H9 (cell line): ENCODE data around the gene PNPLA1. TPM values are rescaled to one million over a fixed set of nuclear protein-coding genes. Genes with fewer than 3 reads are reported as not detected.

Experiments used
- DNase-seq: peaks from one replicate; pipeline ENCODE4 v3.0.0-alpha.2; 2017
- H2AFZ ChIP-seq: one replicate; pipeline ENCODE4 v1.6.1; 2013; ENCODE audit warnings: mild to moderate bottlenecking, low read length, control low read depth, moderate library complexity
- H2AK5ac ChIP-seq: 2 replicates; pipeline ENCODE4 v1.6.1; 2013; ENCODE audit warnings: low read length, control low read depth, mixed read lengths; ENCODE audit not compliant: insufficient read length
- H2BK120ac ChIP-seq: one replicate; pipeline ENCODE4 v1.6.1; 2013; ENCODE audit warnings: low read depth, mild to moderate bottlenecking, low read length, control low read depth, inconsistent platforms; ENCODE audit not compliant: poor library complexity, severe bottlenecking
- H2BK12ac ChIP-seq: 2 replicates; pipeline ENCODE4 v1.6.1; 2013; ENCODE audit warnings: low read length, control low read depth, mixed read lengths, low read depth; ENCODE audit not compliant: insufficient read length
- H2BK15ac ChIP-seq: 2 replicates; pipeline ENCODE4 v1.6.1; 2013; ENCODE audit warnings: low read depth, low read length, control low read depth
- H2BK20ac ChIP-seq: one replicate; pipeline ENCODE4 v1.6.1; 2013; ENCODE audit warnings: low read depth, mild to moderate bottlenecking, low read length, control low read depth, inconsistent platforms; ENCODE audit not compliant: poor library complexity, severe bottlenecking
- H2BK5ac ChIP-seq: 2 replicates; pipeline ENCODE4 v1.6.1; 2013; ENCODE audit warnings: low read length, control low read depth, mixed read lengths; ENCODE audit not compliant: insufficient read length
- H3K14ac ChIP-seq: 2 replicates; pipeline ENCODE4 v1.6.1; 2013; ENCODE audit warnings: low read length, control low read depth; ENCODE audit not compliant: insufficient read depth
- H3K18ac ChIP-seq: 2 replicates; pipeline ENCODE4 v1.6.1; 2013; ENCODE audit warnings: low read depth, mild to moderate bottlenecking, mixed read lengths, low read length, control low read depth; ENCODE audit not compliant: insufficient read length
- H3K23ac ChIP-seq: 2 replicates; pipeline ENCODE4 v1.6.1; 2013; ENCODE audit warnings: low read length, control low read depth, mixed read lengths, low read depth; ENCODE audit not compliant: insufficient read length
- H3K23me2 ChIP-seq: 2 replicates; pipeline ENCODE4 v1.6.1; 2013; ENCODE audit warnings: low read depth, mild to moderate bottlenecking, mixed read lengths, low read length, control low read depth; ENCODE audit not compliant: insufficient read length, poor library complexity, severe bottlenecking
- H3K27ac ChIP-seq: 2 replicates; pipeline ENCODE4 v1.5.1; 2013; ENCODE audit warnings: low read length, control low read depth, mixed read lengths, low read depth; ENCODE audit not compliant: insufficient read length
- H3K27me3 ChIP-seq: 2 replicates; pipeline ENCODE4 v1.6.1; 2013; ENCODE audit warnings: low read length, control low read depth, inconsistent platforms; ENCODE audit not compliant: insufficient read depth
- H3K4ac ChIP-seq: 2 replicates; pipeline ENCODE4 v1.6.1; 2013; ENCODE audit warnings: low read depth, mild to moderate bottlenecking, control low read depth, inconsistent platforms, low read length, moderate library complexity
- H3K4me1 ChIP-seq: 2 replicates; pipeline ENCODE4 v1.6.1; 2013; ENCODE audit warnings: low read length, control low read depth, inconsistent platforms; ENCODE audit not compliant: insufficient read depth
- H3K4me2 ChIP-seq: 2 replicates; pipeline ENCODE4 v1.6.1; 2013; ENCODE audit warnings: low read length, control low read depth, mixed read lengths; ENCODE audit not compliant: insufficient read length, insufficient read depth
- H3K56ac ChIP-seq: 2 replicates; pipeline ENCODE4 v1.6.1; 2013; ENCODE audit warnings: low read depth, mild to moderate bottlenecking, mixed read lengths, low read length, control low read depth; ENCODE audit not compliant: insufficient read length
- H3K79me1 ChIP-seq: 2 replicates; pipeline ENCODE4 v1.6.1; 2013; ENCODE audit warnings: low read depth, mild to moderate bottlenecking, moderate library complexity, low read length, control low read depth, inconsistent platforms; ENCODE audit not compliant: insufficient read depth, poor library complexity, severe bottlenecking
- H3K79me2 ChIP-seq: 2 replicates; pipeline ENCODE4 v1.6.1; 2013; ENCODE audit warnings: low read length, control low read depth, inconsistent platforms; ENCODE audit not compliant: insufficient read depth
- H3K9ac ChIP-seq: 2 replicates; pipeline ENCODE4 v1.6.1; 2013; ENCODE audit warnings: low read length, control low read depth, mixed read lengths; ENCODE audit not compliant: insufficient read length; ENCODE audit errors: extremely low read depth
- H3K9me3 ChIP-seq: one replicate; pipeline ENCODE4 v1.6.1; 2013; ENCODE audit warnings: low read depth, low read length, inconsistent platforms; ENCODE audit not compliant: control insufficient read depth
- H3T11ph ChIP-seq: one replicate; pipeline ENCODE4 v1.6.1; 2013; ENCODE audit warnings: mild to moderate bottlenecking, low read length, control low read depth, inconsistent platforms
- H4K20me1 ChIP-seq: one replicate; pipeline ENCODE4 v1.6.1; 2013; ENCODE audit not compliant: control insufficient read depth, insufficient read length, insufficient read depth
- H4K5ac ChIP-seq: 2 replicates; pipeline ENCODE4 v1.6.1; 2013; ENCODE audit warnings: low read depth, mild to moderate bottlenecking, mixed read lengths, low read length, control low read depth; ENCODE audit not compliant: insufficient read length
- H4K8ac ChIP-seq: replicated peaks from 2 replicates; pipeline ENCODE4 v1.6.1; 2013; ENCODE audit warnings: low read length, control low read depth, mixed read lengths, low read depth; ENCODE audit not compliant: insufficient read length
- H4K91ac ChIP-seq: 2 replicates; pipeline ENCODE4 v1.6.1; 2013; ENCODE audit warnings: low read depth, mild to moderate bottlenecking, moderate library complexity, mixed read lengths, low read length, control low read depth; ENCODE audit not compliant: insufficient read length
- H3K27ac Mint-ChIP-seq, 3 experiments: 2 replicates in 2 of 3; 3 replicates in 1 of 3; pipeline ENCODE4 v1.8.0; 2020 to 2021; ENCODE audit warnings: mixed read lengths in 3 of 3, mild to moderate bottlenecking in 1 of 3, moderate library complexity in 1 of 3
- H3K27me3 Mint-ChIP-seq: 2 replicates; pipeline ENCODE4 v1.8.0; 2021; ENCODE audit warnings: low read depth, mild to moderate bottlenecking, moderate library complexity, mixed read lengths
- H3K36me3 Mint-ChIP-seq, 3 experiments: 2 replicates in 2 of 3; 3 replicates in 1 of 3; pipeline ENCODE4 v1.8.0; 2020 to 2021; ENCODE audit warnings: low read depth in 3 of 3, mixed read lengths in 3 of 3; ENCODE audit not compliant: insufficient read depth in 1 of 3
- H3K4me1 Mint-ChIP-seq, 2 experiments: 2 replicates each; pipeline ENCODE4 v1.8.0; 2020; ENCODE audit warnings: mixed read lengths in 2 of 2
- H3K4me3 Mint-ChIP-seq, 2 experiments: 2 replicates in 1 of 2; 3 replicates in 1 of 2; pipeline ENCODE4 v1.8.0; 2020 to 2021; ENCODE audit warnings: mild to moderate bottlenecking in 2 of 2, mixed read lengths in 2 of 2, moderate library complexity in 1 of 2
- H3K9me3 Mint-ChIP-seq, 2 experiments: 2 replicates in 1 of 2; 3 replicates in 1 of 2; pipeline ENCODE4 v1.8.0; 2020; ENCODE audit warnings: mild to moderate bottlenecking in 2 of 2, mixed read lengths in 2 of 2, moderate library complexity in 1 of 2
- WGBS: extraction: QIAGEN DNeasy Blood & Tissue Kit; methylation state at CpG from one replicate; pipeline ENCODE4 v1.1.7; 2013; ENCODE audit warnings: missing lambda C conversion rate, low lambda C conversion rate, mixed read lengths; ENCODE audit not compliant: insufficient read length; ENCODE audit errors: extremely low coverage; 5-methylcytosine and 5-hydroxymethylcytosine counted together
- total RNA-seq: library from RNA; stranded (reverse); gene quantifications from 2 replicates; pipeline ENCODE4 v1.2.1, GENCODE V29; 2021
- TF ChIP-seq, protein P1 (sequence below): fragments of 200-600 bp; sonication (generic); conservative IDR thresholded peaks from 3 replicates; pipeline ENCODE4 v1.8.0; 2021; ENCODE audit warnings: antibody characterized with exemption, mild to moderate bottlenecking

Gene PNPLA1
- total RNA-seq, 1 experiment from 2014 or later = 0.09 TPM

DNA sequence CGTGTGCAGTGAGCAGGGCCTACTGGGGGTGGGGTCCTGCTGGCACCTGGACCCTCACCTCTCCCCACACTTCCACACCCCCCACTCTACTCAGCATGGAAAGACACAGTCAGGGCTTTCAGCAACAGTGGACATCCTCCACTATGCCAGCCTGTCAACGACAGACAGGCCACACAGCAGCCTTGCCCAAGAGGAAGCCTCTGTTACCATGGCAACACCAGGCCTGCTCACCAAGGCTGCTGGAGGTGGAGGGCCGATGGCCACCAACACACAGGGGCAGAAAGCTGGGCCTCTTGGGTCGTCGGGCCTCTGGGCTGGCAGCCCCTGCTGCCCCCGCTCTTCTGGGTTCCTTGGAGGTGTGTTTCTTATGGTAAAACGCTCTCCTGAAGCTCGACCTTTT is 53.2 kb downstream of the PNPLA1 start:
- H3K9me3 ChIP-seq = no peaks in the 10 kb centered on the region
- no peaks in the 10 kb centered on the region for H4K20me1 ChIP-seq
- H3K23me2 ChIP-seq = no peaks in the 10 kb centered on the region
- no peak overlapping the region for H2BK12ac ChIP-seq
- no peak overlapping the region for H3K9ac ChIP-seq
- H3T11ph ChIP-seq = no peak overlapping the region
- H3K27me3 ChIP-seq = no peaks in the 10 kb centered on the region
- no peak overlapping the region for H3K4me3 Mint-ChIP-seq
- no peaks in the 10 kb centered on the region; a peak in 1 of 5 replicates for H3K9me3 Mint-ChIP-seq
- no peak overlapping the region for H3K56ac ChIP-seq
- TF ChIP-seq, protein P1, sequence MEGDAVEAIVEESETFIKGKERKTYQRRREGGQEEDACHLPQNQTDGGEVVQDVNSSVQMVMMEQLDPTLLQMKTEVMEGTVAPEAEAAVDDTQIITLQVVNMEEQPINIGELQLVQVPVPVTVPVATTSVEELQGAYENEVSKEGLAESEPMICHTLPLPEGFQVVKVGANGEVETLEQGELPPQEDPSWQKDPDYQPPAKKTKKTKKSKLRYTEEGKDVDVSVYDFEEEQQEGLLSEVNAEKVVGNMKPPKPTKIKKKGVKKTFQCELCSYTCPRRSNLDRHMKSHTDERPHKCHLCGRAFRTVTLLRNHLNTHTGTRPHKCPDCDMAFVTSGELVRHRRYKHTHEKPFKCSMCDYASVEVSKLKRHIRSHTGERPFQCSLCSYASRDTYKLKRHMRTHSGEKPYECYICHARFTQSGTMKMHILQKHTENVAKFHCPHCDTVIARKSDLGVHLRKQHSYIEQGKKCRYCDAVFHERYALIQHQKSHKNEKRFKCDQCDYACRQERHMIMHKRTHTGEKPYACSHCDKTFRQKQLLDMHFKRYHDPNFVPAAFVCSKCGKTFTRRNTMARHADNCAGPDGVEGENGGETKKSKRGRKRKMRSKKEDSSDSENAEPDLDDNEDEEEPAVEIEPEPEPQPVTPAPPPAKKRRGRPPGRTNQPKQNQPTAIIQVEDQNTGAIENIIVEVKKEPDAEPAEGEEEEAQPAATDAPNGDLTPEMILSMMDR = no peak
- H4K5ac ChIP-seq = no peak overlapping the region
- no peak overlapping the region for H2BK20ac ChIP-seq
- H2AK5ac ChIP-seq = no peak overlapping the region
- no peak overlapping the region for H2BK120ac ChIP-seq
- H3K4ac ChIP-seq = no peak overlapping the region
- no CpG with 5 or more reads among the region's 8 CpGs for WGBS
- H3K27ac ChIP-seq = no peak overlapping the region
- no peak overlapping the region for H2BK15ac ChIP-seq
- H3K4me1 ChIP-seq = no peaks in the 10 kb centered on the region
- no peak overlapping the region for H4K8ac ChIP-seq
- H3K23ac ChIP-seq = no peak overlapping the region
- peaks cover 1% of the 10 kb centered on the region for H3K27me3 Mint-ChIP-seq
- no peak overlapping the region for H2BK5ac ChIP-seq
- no peak for DNase-seq
- H2AFZ ChIP-seq = no peak overlapping the region
- H3K79me1 ChIP-seq = no peaks in the 10 kb centered on the region
- peaks cover 28 to 51% of the 10 kb centered on the region in 2 experiments for H3K4me1 Mint-ChIP-seq
- no peak overlapping the region for H3K27ac Mint-ChIP-seq
- no peak overlapping the region for H3K14ac ChIP-seq
- no peaks in the 10 kb centered on the region for H3K36me3 Mint-ChIP-seq
- H4K91ac ChIP-seq = no peak overlapping the region
- no peak overlapping the region for H3K18ac ChIP-seq
- no peak overlapping the region for H3K4me2 ChIP-seq
- H3K79me2 ChIP-seq = no peaks in the 10 kb centered on the region
